ENCODE measurements around the gene XPC.
"Not testable (repeated sequence)": the region's sequence is repeated elsewhere in the genome, so short reads cannot be mapped to it uniquely, and the experiment has no call there.

The XPC gene

DNA sequence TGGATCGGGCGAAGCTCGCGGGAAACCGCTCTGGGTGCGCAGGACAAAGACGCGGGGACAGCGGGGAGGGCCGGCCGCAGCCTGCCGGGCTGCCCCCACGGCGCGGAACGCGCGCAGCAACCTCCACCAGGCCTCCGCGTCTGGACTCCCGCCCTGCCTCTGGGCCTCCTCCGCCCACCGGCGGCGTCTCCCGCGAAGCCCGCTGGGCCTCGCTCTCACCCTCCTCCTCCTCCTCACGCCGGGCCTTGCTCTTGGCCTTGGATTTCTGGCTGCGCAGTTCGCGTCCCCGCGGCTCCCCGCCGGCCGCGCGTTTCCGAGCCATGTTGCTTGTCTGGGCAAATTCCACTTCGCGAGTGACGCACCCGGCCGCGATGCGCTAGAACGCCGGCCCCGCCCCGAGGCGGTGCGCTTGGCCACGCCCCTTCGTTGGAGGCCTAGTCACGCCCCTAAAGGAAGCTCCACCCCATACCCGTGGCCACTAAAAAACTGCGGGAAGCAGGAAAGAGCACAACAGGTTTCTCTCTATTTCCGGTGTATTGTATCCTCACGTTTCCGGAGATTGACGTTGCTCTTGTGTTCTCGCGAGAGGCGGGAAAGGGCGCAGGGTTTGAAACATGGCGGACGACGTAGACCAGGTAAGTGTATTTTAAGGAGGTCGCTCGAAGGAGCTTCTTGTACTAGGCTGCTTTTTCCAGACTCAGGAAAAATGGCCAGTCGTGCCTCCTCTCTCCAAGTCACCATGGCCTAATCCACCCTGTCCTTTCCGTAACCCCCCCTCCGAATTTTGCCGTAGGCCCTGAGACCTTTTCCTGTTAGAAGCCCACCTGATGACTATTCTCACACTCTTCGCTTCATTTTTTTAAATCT, at the start of gene XPC, which contains the start of gene LSM3:
Gene XPC (minus strand): TSS at position 355 of the 867 bp plus-strand sequence. CDS start 33 bp downstream, at position 322.
Gene LSM3 (plus strand): TSS at position 571 of the 867 bp plus-strand sequence. CDS start 44 bp downstream, at position 615.
- DNase-seq = peak; percentile 60 to 98 (median 94)

DNA sequence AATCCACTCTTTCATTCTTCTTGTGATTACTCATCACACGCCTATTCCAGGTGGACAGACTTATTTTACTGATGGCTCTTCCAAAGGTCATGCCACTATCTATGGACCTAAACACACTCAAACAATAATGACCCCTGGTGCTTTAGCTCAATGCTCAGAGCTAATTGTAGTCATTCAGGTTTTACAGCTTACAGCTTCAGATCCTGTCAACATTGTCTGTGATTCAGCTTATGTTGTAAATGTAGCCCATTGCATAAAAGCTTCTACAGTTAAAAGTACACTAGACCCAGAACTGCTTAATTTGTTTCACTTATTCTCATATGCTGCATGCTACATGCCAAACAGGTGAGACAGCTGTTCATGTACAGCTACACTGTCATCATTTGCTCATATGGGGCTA, 49.5 kb upstream of the XPC start:
- DNase-seq = no peak

DNA sequence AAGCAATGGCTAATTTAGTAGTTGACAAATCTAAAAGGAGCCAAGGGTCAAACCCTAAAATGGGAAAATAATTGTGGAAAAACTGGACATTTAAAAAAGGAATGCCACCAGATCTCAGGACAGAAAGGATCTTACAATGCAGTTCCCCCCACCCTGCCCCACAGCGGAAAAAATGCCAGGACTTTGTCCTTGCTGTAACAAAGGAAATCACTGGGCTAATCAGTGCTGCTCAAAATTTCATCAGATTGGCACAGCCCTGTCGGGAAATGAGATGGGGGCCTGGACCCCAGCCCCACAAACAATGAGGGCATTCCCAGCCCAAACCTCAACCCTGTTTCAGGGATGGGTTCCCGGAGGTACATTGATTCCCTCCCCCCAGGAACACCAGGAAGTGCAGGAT, 48.0 kb upstream of the XPC start:
- DNase-seq = not testable (repeated sequence)

DNA sequence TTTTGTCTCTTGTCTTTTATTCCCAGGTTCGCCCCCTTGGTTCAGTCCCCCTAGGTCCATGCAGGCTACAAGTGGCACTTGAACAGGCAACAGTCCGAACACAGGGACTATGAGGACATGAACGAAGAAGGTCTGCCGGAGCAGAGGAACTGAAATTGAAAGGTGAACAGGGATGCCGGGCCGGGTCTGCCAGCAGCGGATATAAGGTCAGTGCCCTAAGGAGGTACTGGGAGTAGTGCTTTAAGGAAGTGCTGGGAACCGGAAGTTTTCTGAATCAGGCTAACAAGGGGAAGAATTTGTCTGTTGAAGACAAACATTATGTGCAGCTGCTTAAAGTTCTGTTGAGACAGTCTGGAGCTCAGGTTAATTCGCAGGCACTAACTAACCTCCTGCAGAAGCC, 47.0 kb upstream of the XPC start:
- no peak for DNase-seq

DNA sequence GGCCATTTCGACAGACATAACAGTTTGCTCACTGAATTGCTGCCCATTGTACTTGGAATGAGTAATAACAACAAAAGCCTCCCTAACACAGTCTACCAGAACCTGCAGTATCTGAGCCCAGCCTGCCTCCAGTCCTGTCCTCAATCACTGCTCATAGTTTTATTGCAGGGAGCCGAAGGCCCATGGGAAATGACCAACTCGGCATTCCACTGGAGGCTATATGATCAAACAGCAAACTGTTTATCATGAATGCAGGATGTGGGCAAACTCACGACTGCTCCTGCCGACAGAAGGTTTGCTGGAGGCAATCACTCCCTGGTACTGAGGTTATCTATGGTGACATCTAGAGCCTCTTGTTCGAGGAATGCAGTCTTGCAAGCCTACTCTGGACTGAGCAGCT, 46.5 kb upstream of the XPC start:
- DNase-seq = no peak

DNA sequence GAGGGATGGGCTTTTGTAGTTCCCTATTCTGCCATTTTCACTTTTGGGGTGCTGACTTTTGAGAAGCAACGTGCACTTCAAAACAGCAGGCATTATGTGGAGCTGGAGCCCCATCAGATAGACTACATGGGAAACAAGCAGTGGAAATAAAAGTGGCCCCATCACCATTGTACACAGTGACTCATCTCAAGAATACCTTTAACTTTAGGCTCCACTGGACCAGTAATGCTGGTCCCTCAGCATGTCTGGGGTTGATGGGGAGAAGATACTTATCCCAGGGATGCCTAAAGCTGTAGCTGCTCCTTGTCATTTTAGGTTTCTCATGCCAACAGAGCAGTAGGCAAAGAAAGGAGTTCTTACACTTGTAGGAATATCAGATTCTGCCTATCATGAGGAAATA, 45.2 kb upstream of the XPC start:
- no peak for DNase-seq

DNA sequence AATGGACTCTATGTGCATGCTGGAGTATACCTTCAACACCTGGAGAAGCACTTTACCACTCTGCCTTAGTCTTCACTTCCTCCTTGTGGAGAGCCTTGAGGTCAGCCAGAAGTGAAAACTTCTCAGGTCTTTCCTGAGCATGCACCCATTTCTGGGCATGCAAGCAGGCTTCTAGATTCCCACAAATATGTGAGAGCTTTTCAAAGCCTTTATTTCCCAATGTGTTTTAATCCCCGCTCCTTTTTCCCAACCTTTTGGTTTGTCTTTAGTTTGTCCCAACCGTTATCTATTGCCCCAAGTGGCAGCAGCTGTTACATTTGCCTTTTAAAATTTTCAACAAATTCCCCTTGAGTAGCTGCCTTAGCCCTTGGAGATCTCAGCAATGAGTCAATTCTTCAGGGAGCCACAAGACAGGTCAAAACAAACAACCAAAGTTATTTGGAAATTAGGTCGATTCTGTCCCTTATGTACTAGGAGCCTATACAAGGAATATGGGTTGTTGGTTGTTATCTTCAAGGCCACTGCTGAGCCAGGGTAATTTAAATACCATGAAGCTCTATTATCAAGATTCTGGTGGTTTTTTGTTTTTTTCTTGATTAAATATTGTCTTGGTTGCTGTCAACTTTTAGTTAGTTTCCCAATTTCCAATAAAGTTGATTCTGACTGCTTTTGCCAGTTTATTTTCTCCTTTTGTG, 44.6 kb upstream of the XPC start:
- no peak for DNase-seq

DNA sequence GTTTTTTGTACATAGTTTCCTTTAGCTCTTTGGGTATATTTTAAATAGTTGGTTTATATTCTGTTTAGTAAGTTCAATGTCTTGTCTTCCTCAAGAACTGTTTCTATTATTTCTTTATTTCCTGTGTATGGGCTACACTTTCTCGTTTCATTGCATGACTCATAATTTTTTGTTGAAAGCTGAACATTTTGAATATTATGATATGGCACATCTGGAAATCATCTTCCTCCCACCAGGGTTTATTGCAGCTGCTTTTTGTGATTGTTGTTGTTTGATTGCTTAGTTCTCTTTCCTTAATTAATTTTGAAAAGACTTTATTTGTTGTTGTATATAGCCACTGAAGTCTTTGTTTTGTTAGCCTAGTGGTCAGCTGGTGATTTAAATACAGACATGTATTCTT, 44.1 kb upstream of the XPC start:
- DNase-seq = no peak

DNA sequence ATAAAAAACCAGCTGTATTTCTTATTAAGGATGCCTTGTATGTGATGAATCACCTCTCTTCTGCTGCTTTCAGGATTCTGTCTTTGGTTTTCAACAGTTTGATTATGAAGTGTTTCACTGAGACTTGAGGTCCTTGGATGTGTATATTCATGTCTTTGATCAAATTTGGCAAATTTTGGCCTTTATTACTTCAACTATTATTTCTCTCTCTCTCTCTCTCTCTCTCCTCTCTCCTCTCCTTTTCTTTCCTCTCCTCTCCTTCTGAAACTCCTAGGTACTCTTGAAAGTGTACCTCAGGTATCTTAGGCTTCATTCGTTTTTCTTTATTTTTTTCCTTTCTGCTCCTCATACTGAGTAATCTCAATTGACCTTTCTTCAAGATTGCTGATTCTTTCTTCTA, 43.5 kb upstream of the XPC start:
- no peak for DNase-seq

DNA sequence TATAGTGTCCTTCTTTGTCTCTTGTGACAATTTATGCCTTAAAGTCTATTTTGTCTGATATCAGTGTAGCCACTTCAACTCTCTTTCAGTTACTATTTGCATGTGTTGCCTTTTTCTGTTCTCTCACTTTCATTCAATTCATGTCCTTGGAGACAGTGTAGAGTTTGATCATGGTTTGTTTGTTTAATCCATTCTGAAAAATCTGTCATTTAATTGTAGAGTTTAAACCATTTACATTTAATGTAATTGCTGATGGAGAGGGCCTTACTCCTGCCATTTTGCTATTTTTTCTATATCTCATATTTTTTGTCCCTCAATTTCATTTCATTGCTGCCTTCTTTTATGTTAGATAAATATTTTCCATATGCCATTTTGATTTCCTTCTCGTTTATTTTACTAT, 42.5 kb upstream of the XPC start:
- DNase-seq = no peak

DNA sequence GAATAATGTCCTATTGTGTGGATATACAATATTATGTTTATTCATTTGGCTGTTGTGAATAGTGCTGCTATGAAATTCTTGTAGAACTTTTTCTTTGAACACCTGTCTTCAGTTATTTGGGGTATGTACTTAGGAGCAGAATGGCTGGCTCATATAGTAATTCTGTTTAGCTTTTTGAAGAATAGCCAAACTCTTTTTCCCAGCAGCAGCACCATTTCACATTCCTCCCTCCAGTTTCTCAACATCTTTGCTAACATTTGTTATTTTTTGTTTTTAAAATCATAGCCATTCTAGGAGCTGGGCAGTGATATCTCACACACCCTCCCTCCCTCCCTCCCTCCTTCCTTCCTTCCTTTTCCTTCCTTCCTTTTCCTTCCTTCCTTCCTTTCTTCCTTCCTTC, 40.0 kb upstream of the XPC start:
- no peak for DNase-seq

DNA sequence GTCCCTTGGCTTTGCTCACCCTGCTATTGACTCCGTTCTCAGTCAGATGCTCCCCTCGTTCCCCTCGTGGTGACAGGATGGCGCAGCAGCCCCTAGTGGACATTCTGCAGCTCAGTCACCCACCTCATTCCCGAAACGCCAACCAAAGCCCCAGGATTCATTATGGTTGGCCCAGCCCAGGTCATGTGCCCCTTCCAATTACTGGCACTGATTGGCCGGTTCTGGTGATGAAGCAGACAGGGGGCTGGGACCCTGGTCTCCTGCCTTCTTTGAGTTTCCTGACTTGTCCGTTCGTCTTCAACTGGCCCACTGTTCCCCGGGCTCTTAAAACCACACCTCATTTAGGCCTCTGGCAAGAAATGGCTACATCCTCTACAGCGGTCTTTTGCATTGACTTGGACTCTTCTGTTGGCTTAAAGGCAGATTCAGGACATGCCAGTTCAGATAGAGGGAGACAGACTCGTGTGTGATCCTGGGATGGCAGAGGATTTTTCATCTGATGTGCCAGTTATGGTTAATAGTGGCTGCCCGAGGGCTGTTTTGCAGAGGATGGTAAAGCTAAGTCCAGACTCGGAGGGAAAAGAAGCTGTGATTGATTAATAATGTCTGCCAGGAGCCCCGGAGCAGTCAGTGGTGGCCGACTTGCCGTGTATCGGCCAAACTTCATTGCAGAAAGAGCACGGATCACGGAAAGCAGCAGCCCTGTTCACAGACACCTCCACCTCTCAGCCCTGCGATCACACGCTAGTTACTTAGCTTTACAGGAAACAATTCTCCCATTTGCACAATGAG, 38.1 kb upstream of the XPC start:
- DNase-seq = peak in 45 of 51 donors; percentile 13 to 88 (median 51)

DNA sequence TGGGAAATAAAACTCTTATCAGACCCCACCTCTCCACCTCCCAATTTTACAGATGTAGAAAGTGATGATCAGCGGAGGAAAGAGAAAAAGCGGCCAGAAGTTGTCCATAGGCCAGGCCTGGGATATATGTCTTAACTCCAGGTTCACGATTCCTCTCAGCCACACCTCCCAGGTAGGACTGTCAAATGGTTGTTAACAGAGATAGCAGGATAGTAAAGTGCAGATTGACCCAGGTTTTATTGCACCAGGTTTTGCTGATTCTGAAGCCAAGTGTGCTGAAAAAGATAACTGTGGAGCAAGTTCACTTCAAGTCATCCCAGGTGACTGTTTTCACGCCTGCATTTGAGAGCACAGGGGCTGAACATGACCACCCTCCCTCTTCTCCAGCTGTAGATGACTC, 36.4 kb upstream of the XPC start:
- DNase-seq = no peak

DNA sequence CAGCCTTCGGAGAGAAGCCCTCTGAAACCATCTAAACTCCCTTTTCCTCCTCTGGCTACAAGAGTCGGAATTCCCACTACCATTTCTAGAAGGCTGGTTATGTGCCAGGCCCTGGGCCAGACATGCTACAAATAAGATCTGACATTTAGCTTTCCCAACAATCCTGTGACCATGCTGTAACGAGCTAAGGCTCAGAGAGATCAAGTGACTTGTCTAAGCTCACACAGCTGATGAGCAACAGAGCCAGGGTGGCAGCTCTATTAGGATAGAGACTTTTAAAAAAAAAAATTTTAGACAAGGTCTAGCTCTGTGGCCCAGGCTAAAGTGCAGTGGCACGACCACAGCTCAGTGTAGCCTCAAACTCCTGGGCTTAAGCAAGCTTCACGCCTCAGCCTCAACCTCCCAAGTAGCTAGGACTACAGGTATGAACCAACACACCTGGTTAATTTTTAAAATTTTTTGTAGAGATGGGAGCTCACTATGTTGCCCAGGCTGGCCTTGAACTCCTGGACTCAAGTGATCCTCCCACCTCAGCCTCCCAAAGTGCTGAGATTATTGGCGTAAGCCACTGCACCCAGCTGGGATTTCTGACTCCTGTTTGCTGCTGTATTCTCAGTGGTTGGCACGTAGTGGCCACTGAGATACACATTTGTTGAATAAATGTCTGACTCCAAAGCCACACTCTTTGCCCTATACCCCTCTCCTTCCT, 34.8 kb upstream of the XPC start:
- DNase-seq = no peak

DNA sequence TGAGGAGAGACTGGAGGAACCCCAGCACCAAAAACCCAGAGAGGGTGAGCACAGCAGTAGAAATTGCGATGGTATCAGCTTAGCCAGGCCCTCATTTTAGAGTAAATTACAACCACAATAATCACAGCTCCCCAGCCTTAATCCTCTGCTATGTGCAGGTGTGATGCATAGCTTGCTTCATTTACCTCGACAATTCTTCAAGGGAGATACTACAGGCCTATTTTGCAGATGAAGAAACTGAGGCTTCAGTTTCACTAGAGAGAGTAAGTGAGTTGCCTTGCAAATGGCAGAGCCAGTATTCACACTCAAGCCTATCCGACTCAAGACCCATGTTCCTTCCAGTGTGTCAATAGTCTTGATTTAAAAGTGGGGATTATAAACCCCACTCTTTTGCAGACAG, 33.6 kb upstream of the XPC start:
- DNase-seq = no peak

DNA sequence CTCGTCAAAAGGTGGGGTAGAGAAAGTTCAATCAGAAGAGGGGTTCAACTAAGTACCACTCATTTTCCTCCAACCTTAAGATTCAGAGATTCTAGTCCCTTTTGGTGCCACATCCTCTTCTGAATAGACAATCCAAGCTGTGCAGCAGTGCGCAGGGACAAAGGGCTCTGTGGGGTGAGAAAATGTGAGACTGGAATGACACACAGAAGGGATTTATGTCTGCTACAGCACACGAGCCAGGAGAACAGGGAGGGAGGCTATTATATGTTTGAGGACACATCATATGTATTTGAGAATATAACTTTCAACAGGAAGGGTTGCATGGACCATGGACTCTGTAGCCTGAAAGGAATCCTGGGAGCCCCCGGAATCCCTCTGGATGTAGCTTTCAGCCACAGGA, 33.2 kb upstream of the XPC start:
- DNase-seq = peak in 1 of 51 donors; percentile 11

DNA sequence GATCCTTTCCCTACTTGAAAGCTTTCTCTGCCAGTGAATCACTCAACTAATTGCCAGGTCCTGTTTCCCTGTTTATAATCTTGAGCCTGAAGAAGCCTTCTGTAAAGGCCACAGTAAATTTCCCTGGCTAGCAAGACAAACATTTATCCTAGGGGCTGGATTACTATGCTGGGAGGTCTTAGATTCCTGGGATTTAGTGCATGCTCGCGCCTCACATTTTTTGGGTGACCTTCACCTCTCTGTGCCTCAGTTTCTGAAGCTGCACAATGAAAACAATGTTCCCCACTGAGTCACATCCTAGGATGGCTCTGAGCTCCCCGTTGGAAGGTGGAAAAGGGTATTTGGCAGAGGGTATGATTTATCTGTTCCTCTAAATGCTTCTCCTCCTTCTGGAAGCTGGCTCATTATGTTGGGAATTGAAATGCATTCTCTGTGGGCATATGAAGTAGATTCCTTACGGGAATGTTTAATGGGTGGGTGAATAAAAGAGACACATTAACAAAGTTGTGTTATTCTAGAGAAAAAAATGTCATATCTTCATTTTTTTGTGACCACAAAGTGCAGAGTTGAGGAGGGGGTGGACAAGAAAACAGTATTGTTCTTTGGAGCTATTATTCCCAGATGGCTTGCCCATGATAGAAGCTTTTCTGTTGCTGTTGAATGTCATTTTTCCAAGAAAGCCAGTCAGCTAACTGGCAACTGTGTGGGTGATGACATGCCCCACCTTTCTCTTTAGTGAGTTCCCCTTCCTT, 32.6 kb upstream of the XPC start:
- no peak for DNase-seq

DNA sequence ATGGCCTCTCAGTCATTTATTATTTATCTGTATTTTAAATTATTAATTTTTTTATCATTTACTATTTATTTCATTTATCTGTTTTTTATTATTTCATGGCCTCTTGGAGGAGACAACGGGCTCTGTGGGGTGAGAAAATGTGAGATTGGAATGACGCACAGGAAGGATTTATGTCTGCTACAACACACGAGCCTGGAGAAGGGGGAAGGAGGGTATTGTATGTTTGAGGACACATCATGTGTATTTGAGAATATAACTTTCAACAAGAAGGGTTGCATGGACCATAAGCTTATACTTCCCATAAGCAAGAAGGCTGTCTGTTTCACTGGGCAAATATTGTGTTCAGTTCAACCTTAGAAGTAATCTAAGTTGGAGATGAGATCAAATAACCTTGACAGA, 31.9 kb upstream of the XPC start:
- DNase-seq = no peak

DNA sequence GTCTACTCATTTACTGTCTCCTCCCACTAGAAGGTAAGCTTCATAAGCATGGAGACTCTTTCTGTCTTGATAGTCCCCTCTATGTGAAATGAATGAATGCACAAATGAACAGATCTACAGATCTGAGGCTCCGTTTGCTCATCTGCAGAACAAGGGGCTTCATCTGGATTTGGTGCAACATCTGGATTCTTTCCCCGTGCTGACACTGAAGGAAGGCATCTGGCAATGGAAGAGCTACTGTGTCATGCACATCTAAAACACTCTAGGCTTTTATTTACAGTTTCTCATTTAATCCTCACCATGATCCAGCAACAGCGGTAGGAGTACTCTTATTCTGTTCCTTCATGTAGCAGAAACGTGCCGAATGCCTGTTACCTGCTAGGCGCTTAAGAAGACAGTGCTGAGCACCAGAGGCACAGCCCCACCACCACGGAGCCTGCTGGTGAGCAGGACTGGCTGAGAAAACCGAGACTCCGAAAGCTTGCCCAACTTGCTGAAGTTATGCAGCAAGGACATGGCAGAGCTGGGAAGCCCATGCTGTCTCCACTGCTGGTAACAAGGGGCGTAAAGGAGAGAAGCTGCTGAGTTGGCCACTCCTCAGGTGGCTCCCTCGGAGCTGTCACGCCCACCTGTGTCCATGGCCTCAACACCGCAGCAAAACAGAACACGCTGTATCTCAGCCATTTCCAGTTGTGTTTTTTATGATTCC, 31.3 kb upstream of the XPC start:
- DNase-seq = no peak

DNA sequence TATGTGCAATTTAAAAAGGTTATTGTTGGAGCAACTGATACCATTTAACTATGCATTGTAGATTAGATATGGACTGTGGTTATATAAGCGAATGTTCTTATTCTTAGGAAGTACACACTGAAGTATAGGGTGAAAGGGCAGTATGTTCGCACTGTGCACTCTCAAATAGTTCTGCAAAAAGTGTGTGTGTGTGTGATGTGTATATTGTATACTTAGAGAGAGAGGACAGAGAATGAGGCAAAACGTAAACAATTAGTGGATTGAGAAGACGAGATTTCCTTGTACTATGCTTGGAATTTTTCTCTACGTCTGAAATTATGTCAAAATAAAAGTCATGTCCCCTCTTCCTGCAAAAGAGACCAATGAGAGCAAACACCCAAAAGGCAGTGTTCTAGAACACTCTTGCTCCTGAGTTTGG, 30.6 kb upstream of the XPC start:
- no peak for DNase-seq
